OCI-LY1 (cell line): ENCODE measurements around the gene BHLHE23.

Experiments used
- H2AFZ ChIP-seq: fragments of 200-600 bp; sonication (generic), shearing (Covaris generic); 2 replicates; pipeline ENCODE4 v1.6.0; 2014; ENCODE audit warnings: antibody characterized with exemption, mild to moderate bottlenecking, low read length
- H3F3A ChIP-seq: fragments of 200-600 bp; sonication (generic), shearing (Covaris generic); 2 replicates; pipeline ENCODE4 v1.6.0; 2014; ENCODE audit warnings: mild to moderate bottlenecking, antibody characterized with exemption, low read length, moderate library complexity; ENCODE audit not compliant: insufficient read depth
- H3K27ac ChIP-seq: fragments of 200-600 bp; sonication (generic); 2 replicates; pipeline ENCODE4 v1.5.1; 2014; ENCODE audit warnings: low read length, mixed run types, mild to moderate bottlenecking, low read depth; ENCODE audit not compliant: poor library complexity, severe bottlenecking
- H3K27me3 ChIP-seq: fragments of 200-600 bp; sonication (generic); 2 replicates; pipeline ENCODE4 v1.6.0; 2014; ENCODE audit warnings: antibody characterized with exemption, mild to moderate bottlenecking, low read length, moderate library complexity; ENCODE audit not compliant: insufficient read depth
- H3K36me3 ChIP-seq: fragments of 200-600 bp; sonication (generic); 2 replicates; pipeline ENCODE4 v1.6.1; 2014; ENCODE audit warnings: mild to moderate bottlenecking, antibody characterized with exemption, low read length, moderate library complexity, mixed read lengths; ENCODE audit not compliant: insufficient read depth
- H3K4me1 ChIP-seq: fragments of 200-600 bp; sonication (generic); 2 replicates; pipeline ENCODE4 v1.5.1; 2014; ENCODE audit warnings: mild to moderate bottlenecking, low read length, moderate library complexity; ENCODE audit not compliant: insufficient read depth, severe bottlenecking
- H3K4me2 ChIP-seq: fragments of 200-600 bp; sonication (generic), shearing (Covaris generic); 2 replicates; pipeline ENCODE4 v1.6.1; 2014; ENCODE audit warnings: low read length
- H3K4me3 ChIP-seq: fragments of 200-600 bp; sonication (generic); 2 replicates; pipeline ENCODE4 v1.5.1; 2014; ENCODE audit warnings: low read length, low read depth, mild to moderate bottlenecking, mixed read lengths; ENCODE audit not compliant: poor library complexity, severe bottlenecking
- H3K79me2 ChIP-seq: fragments of 200-600 bp; shearing (Covaris generic); 2 replicates; pipeline ENCODE4 v1.6.1; 2016; ENCODE audit warnings: mixed run types, low read length, mixed read lengths; ENCODE audit not compliant: insufficient read depth
- H3K9ac ChIP-seq: fragments of 200-600 bp; sonication (generic), shearing (Covaris generic); 2 replicates; pipeline ENCODE4 v1.6.1; 2014; ENCODE audit warnings: mild to moderate bottlenecking, low read length, mixed read lengths
- H3K9me2 ChIP-seq: fragments of 200-600 bp; sonication (generic), shearing (Covaris generic); 2 replicates; pipeline ENCODE4 v1.6.1; 2014; ENCODE audit warnings: low read depth, mild to moderate bottlenecking, low read length, mixed read lengths
- H3K9me3 ChIP-seq: fragments of 200-600 bp; shearing (Covaris generic); 2 replicates; pipeline ENCODE4 v1.6.1; 2014; ENCODE audit warnings: low read length, mixed read lengths
- H4K20me1 ChIP-seq: fragments of 200-600 bp; sonication (generic), shearing (Covaris generic); 2 replicates; pipeline ENCODE4 v1.6.0; 2016; ENCODE audit warnings: mild to moderate bottlenecking, low read length; ENCODE audit not compliant: insufficient read depth
- CTCF ChIP-seq: fragments of 200-600 bp; sonication (generic), shearing (Covaris generic); IDR thresholded peaks from 2 replicates; pipeline ENCODE4 v1.5.1; 2017; ENCODE audit warnings: mild to moderate bottlenecking, antibody characterized with exemption, low read length, moderate library complexity, mixed read lengths
- EZH2 ChIP-seq: fragments of 200-600 bp; sonication (generic), shearing (Covaris generic); IDR thresholded peaks from 2 replicates; pipeline ENCODE4 v1.8.0; 2017; ENCODE audit warnings: borderline replicate concordance, mixed run types, mild to moderate bottlenecking, antibody characterized with exemption, low read length, moderate library complexity, mixed read lengths

The BHLHE23 gene

GRCh38 chr20:63054103-63054474 is 47.3 kb upstream of the BHLHE23 start:
- H3K27ac ChIP-seq = no peak overlapping the region
- peaks cover 9% of the 10 kb centered on the region; the same call in 1 of the 2 replicates for H3K27me3 ChIP-seq
- no peaks in the 10 kb centered on the region for H3K36me3 ChIP-seq
- TF ChIP-seq EZH2 = no peak
- TF ChIP-seq CTCF = no peak
- H3K4me3 ChIP-seq = no peak overlapping the region
- no peaks in the 10 kb centered on the region for H4K20me1 ChIP-seq
- H3K9me2 ChIP-seq = no peaks in the 10 kb centered on the region
- no peaks in the 10 kb centered on the region for H3K9me3 ChIP-seq
- H3K4me1 ChIP-seq = no peaks in the 10 kb centered on the region
- H2AFZ ChIP-seq = no peak overlapping the region
- no peak overlapping the region for H3K4me2 ChIP-seq
- no peaks in the 10 kb centered on the region for H3K79me2 ChIP-seq
- H3K9ac ChIP-seq = no peak overlapping the region
- H3F3A ChIP-seq = peaks cover 11% of the 10 kb centered on the region; the same call in 1 of the 2 replicates

GRCh38 chr20:63053432-63054102 is 46.8 kb upstream of the BHLHE23 start:
- H3K79me2 ChIP-seq = no peaks in the 10 kb centered on the region
- no peak overlapping the region for H3K9ac ChIP-seq
- no peaks in the 10 kb centered on the region for H3K9me3 ChIP-seq
- H3K4me2 ChIP-seq = no peak overlapping the region
- H3K36me3 ChIP-seq = no peaks in the 10 kb centered on the region
- no peaks in the 10 kb centered on the region for H4K20me1 ChIP-seq
- no peak overlapping the region for H2AFZ ChIP-seq
- H3K4me1 ChIP-seq = no peaks in the 10 kb centered on the region
- H3K27ac ChIP-seq = no peak overlapping the region
- peaks cover 11% of the 10 kb centered on the region; the same call in 1 of the 2 replicates for H3F3A ChIP-seq
- H3K9me2 ChIP-seq = no peaks in the 10 kb centered on the region
- TF ChIP-seq CTCF = no peak
- TF ChIP-seq EZH2 = no peak
- peaks cover 9% of the 10 kb centered on the region; the same call in 1 of the 2 replicates for H3K27me3 ChIP-seq
- H3K4me3 ChIP-seq = no peak overlapping the region

- H3K4me2 ChIP-seq = no peak overlapping the region
- H3K27me3 ChIP-seq = peaks cover 9% of the 10 kb centered on the region; the same call in 1 of the 2 replicates
- TF ChIP-seq EZH2 (no peak), CTCF (no peak)
- H3K79me2 ChIP-seq = no peaks in the 10 kb centered on the region
- H3K9ac ChIP-seq = no peak overlapping the region
- no peak overlapping the region for H3K4me3 ChIP-seq
- H4K20me1 ChIP-seq = no peaks in the 10 kb centered on the region
- H3K9me3 ChIP-seq = no peaks in the 10 kb centered on the region; the same call in 1 of the 2 replicates
- no peaks in the 10 kb centered on the region for H3K4me1 ChIP-seq
- no peak overlapping the region for H2AFZ ChIP-seq
- H3K27ac ChIP-seq = no peak overlapping the region
- no peaks in the 10 kb centered on the region for H3K36me3 ChIP-seq
- no peaks in the 10 kb centered on the region for H3K9me2 ChIP-seq
- peaks cover 11% of the 10 kb centered on the region; the same call in 1 of the 2 replicates for H3F3A ChIP-seq
These were observed 46.0 kb upstream of the BHLHE23 start for GRCh38 chr20:63052571-63053431.
